Right lobe of liver (tissue), 6 donors: ENCODE results near the gene LRP11. TPM values are rescaled to one million over a fixed set of nuclear protein-coding genes. Genes with fewer than 3 reads are reported as not detected.
A peak's percentile ranks its signal among the peaks of the same experiment; 100 is the strongest.

Experiments
- ATAC-seq, 4 donors: fragments of 200-7000 bp; cut with Tn5 transposase; one replicate each; pipeline ENCODE4 v1.9.1; 2020; ENCODE audit warnings: mild to moderate bottlenecking in 4 of 4, moderate library complexity in 4 of 4
- DNase-seq, 3 donors: peaks; one replicate each; pipeline ENCODE4 v3.0.0-alpha.2; 2020
- H3K27ac ChIP-seq, 3 donors: fragments of 200-600 bp; one replicate each; pipeline ENCODE4 v1.8.0; 2022
- H3K27me3 ChIP-seq, 2 donors: fragments of 200-600 bp; one replicate each; pipeline ENCODE4 v1.8.0; 2022
- H3K36me3 ChIP-seq, 4 donors: fragments of 200-600 bp; sonication (generic) in 1 of 4; one replicate each; pipeline versions ENCODE4 v1.5.1 to v1.8.0; 2017 to 2022; ENCODE audit warnings: control low read depth in 1 of 4
- H3K4me1 ChIP-seq, 4 donors: fragments of 200-600 bp; sonication (generic) in 1 of 4; one replicate each; pipeline versions ENCODE4 v1.5.1 to v1.8.0; 2017 to 2022; ENCODE audit warnings: control low read depth in 1 of 4
- H3K4me3 ChIP-seq, 3 donors: fragments of 200-600 bp; one replicate each; pipeline ENCODE4 v1.8.0; 2022
- H3K9me3 ChIP-seq, 4 donors: fragments of 200-600 bp; sonication (generic) in 1 of 4; one replicate each; pipeline versions ENCODE4 v1.5.1 to v1.8.0; 2017 to 2022; ENCODE audit warnings: control low read depth in 1 of 4
- CTCF ChIP-seq, 4 donors: fragments of 200-600 bp in 3 of 4; fragments of 450-650 bp in 1 of 4; IDR thresholded peaks; one replicate each; pipeline versions ENCODE4 v1.5.1 to v1.8.0; 2016 to 2022; ENCODE audit warnings: antibody characterized with exemption in 4 of 4, mild to moderate bottlenecking in 2 of 4
- POLR2A ChIP-seq: fragments of 450-650 bp; IDR thresholded peaks from one replicate; pipeline ENCODE4 v1.6.1; 2017; ENCODE audit warnings: antibody characterized with exemption, mild to moderate bottlenecking
- WGBS: methylation state at CpG from one replicate; pipeline ENCODE4 v1.1.6; 2018; ENCODE audit warnings: low coverage, low lambda C conversion rate; ENCODE audit not compliant: insufficient coverage; ENCODE audit errors: missing lambda C conversion rate; 5-methylcytosine and 5-hydroxymethylcytosine counted together
- intact Hi-C, 2 donors: fragments of 100-400 bp; cut with DNase I; formaldehyde crosslinking; loops; one replicate each; pipeline versions ENCODE4 v1.11.2 to v1.14.1; 2022
- total RNA-seq, 6 experiments: library from RNA; depleted of rRNA in 2 of 6; stranded (reverse); fragments of >200 nt in 2 of 6; fragmentation: NEBNext Ultra II Directional in 3 of 6; extraction: Animal tissue kit (Norgen Biotek cat#: 25700) in 3 of 6; gene quantifications; one replicate each; pipeline versions ENCODE4 v1.1.0 to v1.2.4, GENCODE V29; 2016 to 2023
- donor health status: DM: no; HTN: yes; CAD: no.
- donor health status: DM: no; HTN: no; CAD: no.
- donor health status: DM: no; HTN: no; CAD: no.
- donor health status: DM: no; HTN: yes; CAD: no.
- donor health status: DM: no; HTN: yes; CAD: no.

The LRP11 gene
- total RNA-seq, 6 experiments from 2014 or later: 6.8 to 11.1 (median 9.3) TPM

GRCh38 chr6:149861603-149862423, 2.3 kb downstream of the LRP11 start:
- peak overlapping the region in 2 of 3 donors; percentile 62 to 65 for H3K27ac ChIP-seq
- H3K9me3 ChIP-seq: no peaks in the 10 kb centered on the region
- DNase-seq: no peak
- no peaks in the 10 kb centered on the region for H3K36me3 ChIP-seq
- 63% methylated on average over 12 of the region's 14 CpGs for whole genome bisulfite sequencing
- intact Hi-C loops: no loop called here
- peaks cover 0 to 36% (median 11%) of the 10 kb centered on the region in 4 donors for H3K4me1 ChIP-seq
- no peak for ATAC-seq
- no peaks in the 10 kb centered on the region for H3K27me3 ChIP-seq
- H3K4me3 ChIP-seq: no peak overlapping the region
- TF ChIP-seq CTCF (IDR thresholded peaks at IDR 0.05): no peak
- TF ChIP-seq POLR2A: no peak

GRCh38 chr6:149860834-149861602, 3.1 kb downstream of the LRP11 start:
- 42% methylated on average over 6 of the region's 14 CpGs for WGBS
- TF ChIP-seq POLR2A: no peak
- TF ChIP-seq CTCF (IDR thresholded peaks at IDR 0.05): peak in 2 of 4 donors; percentile 15 to 24
- H3K4me3 ChIP-seq: no peak overlapping the region
- H3K36me3 ChIP-seq: no peaks in the 10 kb centered on the region
- ATAC-seq (peak in 3 of 4 donors; percentile 5 to 34 (median 12)), DNase-seq (peak in 2 of 3 donors; percentile 45 to 62)
- intact Hi-C loops: no loop called here
- no peaks in the 10 kb centered on the region for H3K27me3 ChIP-seq
- no peaks in the 10 kb centered on the region for H3K9me3 ChIP-seq
- peaks cover 0 to 36% (median 11%) of the 10 kb centered on the region in 4 donors for H3K4me1 ChIP-seq
- H3K27ac ChIP-seq: peak overlapping the region; percentile 24 to 65 (median 62)

GRCh38 chr6:149860513-149860833, 3.7 kb downstream of the LRP11 start:
- H3K9me3 ChIP-seq: no peaks in the 10 kb centered on the region
- intact Hi-C loops: no loop called here
- peaks cover 0 to 36% (median 11%) of the 10 kb centered on the region in 4 donors for H3K4me1 ChIP-seq
- H3K4me3 ChIP-seq: no peak overlapping the region
- WGBS: 90% methylated on average over 5 of the region's 5 CpGs
- no peaks in the 10 kb centered on the region for H3K27me3 ChIP-seq
- no peak for DNase-seq
- peak overlapping the region in 2 of 3 donors; percentile 62 to 65 for H3K27ac ChIP-seq
- no peak for ATAC-seq
- TF ChIP-seq CTCF (IDR thresholded peaks at IDR 0.05) (no peak), POLR2A (no peak)
- no peaks in the 10 kb centered on the region for H3K36me3 ChIP-seq

- H3K9me3 ChIP-seq: no peaks in the 10 kb centered on the region
- no peak for DNase-seq
- no peak overlapping the region for H3K27ac ChIP-seq
- H3K27me3 ChIP-seq: no peaks in the 10 kb centered on the region
- peaks cover 0 to 36% (median 11%) of the 10 kb centered on the region in 4 donors for H3K4me1 ChIP-seq
- WGBS: 82% methylated on average over 3 of the region's 3 CpGs
- no peak overlapping the region for H3K4me3 ChIP-seq
- ATAC-seq: no peak
- intact Hi-C loops: no loop called here
- no peak for TF ChIP-seq POLR2A
- TF ChIP-seq CTCF (IDR thresholded peaks at IDR 0.05): no peak
- H3K36me3 ChIP-seq: no peaks in the 10 kb centered on the region
Measured at GRCh38 chr6:149859938-149860337, 4.2 kb downstream of the LRP11 start.
